DND-41 (cell line): ENCODE data around the gene CERK.

ENCODE experiments used
- ATAC-seq: fragments of 200-7000 bp; cut with Tn5 transposase; 3 replicates; pipeline ENCODE4 v1.9.1; 2021; ENCODE audit warnings: low read depth; ENCODE audit not compliant: insufficient read depth
- DNase-seq: peaks from one replicate; pipeline ENCODE4 v3.0.0-alpha.2; 2020
- H2AFZ ChIP-seq: 2 replicates; pipeline ENCODE4 v1.6.0; 2012; ENCODE audit warnings: low read depth, low read length
- H3K27ac ChIP-seq: 2 replicates; pipeline ENCODE4 v1.5.1; 2012; ENCODE audit warnings: low read length, inconsistent platforms
- H3K27me3 ChIP-seq: fragments of 200-600 bp; sonication (generic); 2 replicates; pipeline ENCODE4 v1.6.0; 2012; ENCODE audit warnings: low read length, mild to moderate bottlenecking, inconsistent platforms; ENCODE audit not compliant: insufficient read depth, poor library complexity
- H3K36me3 ChIP-seq: 2 replicates; pipeline ENCODE4 v1.5.1; 2012; ENCODE audit warnings: low read length, inconsistent platforms; ENCODE audit not compliant: insufficient read depth
- H3K4me1 ChIP-seq: 2 replicates; pipeline ENCODE4 v1.5.1; 2012; ENCODE audit warnings: mild to moderate bottlenecking, low read length; ENCODE audit not compliant: insufficient read depth
- H3K4me2 ChIP-seq: 2 replicates; pipeline ENCODE4 v1.6.0; 2012; ENCODE audit warnings: mild to moderate bottlenecking, moderate library complexity, low read length, inconsistent platforms; ENCODE audit not compliant: insufficient read depth
- H3K4me3 ChIP-seq, 2 experiments: fragments of 200-600 bp in 1 of 2; shearing (Covaris generic) in 1 of 2; 2 replicates each; pipeline ENCODE4 v1.5.1; 2012 to 2016; ENCODE audit warnings: inconsistent platforms in 2 of 2, low read length in 2 of 2, mild to moderate bottlenecking in 2 of 2, low read depth in 1 of 2, moderate library complexity in 1 of 2
- H3K79me2 ChIP-seq: 2 replicates; pipeline ENCODE4 v1.6.0; 2012; ENCODE audit warnings: low read length, inconsistent platforms; ENCODE audit not compliant: insufficient read depth
- H3K9ac ChIP-seq: 2 replicates; pipeline ENCODE4 v1.6.0; 2012; ENCODE audit warnings: low read depth, mild to moderate bottlenecking, inconsistent platforms, low read length, moderate library complexity
- H3K9me3 ChIP-seq: 2 replicates; pipeline ENCODE4 v1.5.1; 2012; ENCODE audit warnings: low read length, moderate library complexity, mild to moderate bottlenecking, inconsistent platforms; ENCODE audit not compliant: insufficient read depth, severe bottlenecking
- H4K20me1 ChIP-seq: 2 replicates; pipeline ENCODE4 v1.6.0; 2012; ENCODE audit warnings: low read length; ENCODE audit not compliant: insufficient read depth
- EZH2 ChIP-seq: IDR thresholded peaks from 3 replicates; pipeline ENCODE4 v1.6.1; 2012; ENCODE audit warnings: borderline replicate concordance, low read depth, mild to moderate bottlenecking, moderate library complexity, low read length, inconsistent platforms; ENCODE audit not compliant: severe bottlenecking
- TF ChIP-seq, protein P1 (sequence below): IDR thresholded peaks from 2 replicates; pipeline ENCODE4 v1.5.1; 2012; ENCODE audit warnings: borderline replicate concordance, low read length, moderate library complexity, mild to moderate bottlenecking; ENCODE audit not compliant: poor library complexity, severe bottlenecking; ENCODE audit errors: extremely low read depth

CERK gene

DNA sequence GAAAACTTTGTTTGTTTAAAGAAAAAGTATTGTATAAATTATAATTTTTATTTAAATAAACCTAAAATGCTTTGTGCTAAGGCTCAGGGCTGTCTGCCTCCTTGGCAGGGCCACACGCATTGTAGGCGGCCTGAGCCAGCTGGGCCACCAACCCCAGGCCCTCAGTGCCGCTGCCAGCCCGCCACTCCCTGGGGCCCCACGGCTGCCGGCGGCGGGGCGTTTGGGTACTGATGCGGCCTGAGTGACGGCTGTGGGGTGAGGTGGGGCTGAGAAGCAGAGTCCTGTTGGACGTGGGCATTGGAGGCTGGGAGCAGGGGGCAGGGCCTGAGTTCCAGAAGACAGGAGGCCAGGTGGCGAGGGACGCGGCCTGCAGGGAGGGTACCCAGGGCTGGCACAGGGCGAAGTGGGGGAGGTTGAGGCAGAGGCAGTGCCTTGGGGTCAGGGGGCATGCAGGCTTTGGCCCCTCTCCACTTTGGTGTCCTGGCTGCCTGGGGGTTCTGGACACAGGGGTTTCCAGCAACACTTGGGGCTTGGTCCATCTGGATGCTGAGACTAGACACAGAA lies 58.3 kb downstream of the CERK start:
- ATAC-seq = no peak
- Histone ChIP-seq H3K9ac (no peak overlapping the region), H3K27ac (no peak overlapping the region; the same call in 1 of the 2 replicates)

DNA sequence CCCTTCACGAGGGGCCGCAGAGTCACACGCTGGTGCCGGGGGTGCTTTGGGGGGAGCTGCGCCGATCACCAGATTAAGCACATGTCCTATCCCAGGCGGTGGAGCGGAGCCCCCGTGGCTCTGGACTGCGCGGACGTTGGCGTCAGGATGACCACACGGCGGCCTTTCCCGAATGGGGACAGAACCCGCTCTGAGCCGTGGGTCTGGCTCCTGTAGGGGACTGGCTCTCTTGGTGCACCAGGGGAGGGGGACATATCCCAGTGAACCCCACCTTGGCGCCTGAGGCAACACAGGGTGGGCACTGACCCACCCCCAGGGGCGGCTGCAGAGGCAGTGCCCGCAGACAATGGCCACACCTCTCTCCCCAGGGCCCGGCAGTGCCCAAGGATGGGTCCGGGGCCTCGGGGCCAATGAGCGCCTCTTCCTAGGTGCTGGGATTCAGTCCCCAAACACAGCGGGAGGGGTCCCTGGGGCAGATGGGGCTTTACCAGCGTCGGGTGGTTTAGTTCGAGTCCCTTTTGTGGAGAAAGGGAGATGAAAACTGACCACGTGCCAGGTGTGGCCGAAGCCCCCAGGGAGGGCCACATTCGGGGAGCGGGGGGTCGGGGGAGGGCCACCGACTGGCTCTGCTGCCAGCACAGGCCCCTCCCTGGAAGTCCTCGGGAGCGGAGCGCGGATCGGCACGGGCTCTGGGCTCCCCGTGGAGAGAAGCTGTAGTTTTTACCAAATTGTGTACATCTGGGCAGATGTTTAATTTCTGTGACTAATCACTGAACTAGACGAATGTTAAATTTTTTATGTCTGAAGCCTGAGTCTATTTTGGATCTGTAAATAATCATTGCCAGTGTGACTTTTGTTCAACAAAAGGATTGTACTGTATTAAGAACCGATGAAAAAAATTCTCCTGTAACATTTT lies 59.0 kb downstream of the CERK start:
- H2AFZ ChIP-seq = no peak overlapping the region

More for the DNA sequence above, 58.3 kb downstream of the CERK start:
- no peak for DNase-seq
- Histone ChIP-seq H3K9me3 (no peaks in the 10 kb centered on the region), H3K79me2 (no peaks in the 10 kb centered on the region; the same call in 1 of the 2 replicates), H4K20me1 (peaks cover 21% of the 10 kb centered on the region), H3K4me3 (no peak overlapping the region), H2AFZ (no peak overlapping the region), H3K4me2 (no peak overlapping the region), H3K36me3 (peaks cover 64% of the 10 kb centered on the region), H3K4me1 (no peaks in the 10 kb centered on the region), H3K27me3 (no peaks in the 10 kb centered on the region)
- TF ChIP-seq, protein P1, sequence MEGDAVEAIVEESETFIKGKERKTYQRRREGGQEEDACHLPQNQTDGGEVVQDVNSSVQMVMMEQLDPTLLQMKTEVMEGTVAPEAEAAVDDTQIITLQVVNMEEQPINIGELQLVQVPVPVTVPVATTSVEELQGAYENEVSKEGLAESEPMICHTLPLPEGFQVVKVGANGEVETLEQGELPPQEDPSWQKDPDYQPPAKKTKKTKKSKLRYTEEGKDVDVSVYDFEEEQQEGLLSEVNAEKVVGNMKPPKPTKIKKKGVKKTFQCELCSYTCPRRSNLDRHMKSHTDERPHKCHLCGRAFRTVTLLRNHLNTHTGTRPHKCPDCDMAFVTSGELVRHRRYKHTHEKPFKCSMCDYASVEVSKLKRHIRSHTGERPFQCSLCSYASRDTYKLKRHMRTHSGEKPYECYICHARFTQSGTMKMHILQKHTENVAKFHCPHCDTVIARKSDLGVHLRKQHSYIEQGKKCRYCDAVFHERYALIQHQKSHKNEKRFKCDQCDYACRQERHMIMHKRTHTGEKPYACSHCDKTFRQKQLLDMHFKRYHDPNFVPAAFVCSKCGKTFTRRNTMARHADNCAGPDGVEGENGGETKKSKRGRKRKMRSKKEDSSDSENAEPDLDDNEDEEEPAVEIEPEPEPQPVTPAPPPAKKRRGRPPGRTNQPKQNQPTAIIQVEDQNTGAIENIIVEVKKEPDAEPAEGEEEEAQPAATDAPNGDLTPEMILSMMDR = no peak
- no peak for TF ChIP-seq EZH2

DNA sequence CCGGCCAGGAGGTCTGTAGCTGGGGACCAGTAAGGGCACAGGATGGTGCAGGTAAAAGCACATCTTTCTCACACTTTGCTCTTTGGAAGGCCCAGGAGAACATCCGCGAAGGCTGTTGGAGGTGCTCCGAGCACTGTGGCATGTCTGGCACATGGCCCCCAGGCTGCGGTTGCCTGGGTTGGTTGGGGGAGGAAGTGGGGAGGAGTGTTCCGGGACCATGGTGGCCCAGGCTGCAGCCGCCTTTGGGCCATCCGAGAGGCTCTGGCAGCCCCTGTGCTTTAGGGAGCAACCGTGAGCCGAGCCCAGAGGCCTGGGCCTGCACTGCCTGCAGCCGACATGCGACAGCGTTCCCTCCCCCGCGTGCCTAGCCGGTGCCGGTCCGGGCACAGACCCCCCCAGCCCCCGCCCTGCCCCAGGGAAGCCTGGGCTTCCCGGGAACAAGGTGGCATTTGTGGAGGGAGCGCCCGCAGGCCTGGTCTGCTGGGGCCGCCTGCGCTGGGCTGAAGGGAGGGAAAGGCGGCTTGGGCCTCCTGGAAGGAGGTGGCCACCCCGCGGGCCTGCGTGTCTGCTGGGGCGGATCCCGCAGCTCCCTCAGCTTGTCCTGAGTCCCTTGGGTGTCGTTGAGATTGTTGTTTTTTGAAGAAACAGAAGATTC lies 59.9 kb downstream of the CERK start:
- peaks cover 74% of the 10 kb centered on the region for H3K36me3 ChIP-seq
- no peak overlapping the region for H3K27ac ChIP-seq
- H2AFZ ChIP-seq = no peak overlapping the region
- H3K79me2 ChIP-seq = no peaks in the 10 kb centered on the region; the same call in 1 of the 2 replicates
- no peak for ATAC-seq
- no peak for DNase-seq
- no peaks in the 10 kb centered on the region for H3K27me3 ChIP-seq
- TF ChIP-seq, protein P1 = no peak
- TF ChIP-seq EZH2 = no peak
- no peak overlapping the region for H3K4me2 ChIP-seq
- no peak overlapping the region for H3K4me3 ChIP-seq
- no peaks in the 10 kb centered on the region for H3K4me1 ChIP-seq
- no peaks in the 10 kb centered on the region for H3K9me3 ChIP-seq
- peaks cover 24% of the 10 kb centered on the region for H4K20me1 ChIP-seq
- H3K9ac ChIP-seq = no peak overlapping the region

More for the DNA sequence above, 59.0 kb downstream of the CERK start:
- no peak for ATAC-seq
- H3K9me3 ChIP-seq = no peaks in the 10 kb centered on the region
- H3K4me3 ChIP-seq = no peak overlapping the region
- H3K27ac ChIP-seq = no peak overlapping the region
- H3K79me2 ChIP-seq = no peaks in the 10 kb centered on the region; the same call in 1 of the 2 replicates
- TF ChIP-seq, protein P1 = no peak
- no peak for TF ChIP-seq EZH2
- H3K27me3 ChIP-seq = no peaks in the 10 kb centered on the region
- H3K4me2 ChIP-seq = no peak overlapping the region
- peaks cover 24% of the 10 kb centered on the region for H4K20me1 ChIP-seq
- H3K9ac ChIP-seq = no peak overlapping the region
- no peak for DNase-seq
- H3K4me1 ChIP-seq = no peaks in the 10 kb centered on the region
- peaks cover 66% of the 10 kb centered on the region for H3K36me3 ChIP-seq
